ENCODE results near the gene PAF1. TPM values are rescaled to one million over a fixed set of nuclear protein-coding genes. Genes with fewer than 3 reads are reported as not detected.

PAF1 gene
- total and polyA plus RNA-seq, 2 of the 13 experiments (the other 11 are each of a cell fraction or from before 2014, with no cell fraction given) = 30.2 to 31.1 TPM

DNA sequence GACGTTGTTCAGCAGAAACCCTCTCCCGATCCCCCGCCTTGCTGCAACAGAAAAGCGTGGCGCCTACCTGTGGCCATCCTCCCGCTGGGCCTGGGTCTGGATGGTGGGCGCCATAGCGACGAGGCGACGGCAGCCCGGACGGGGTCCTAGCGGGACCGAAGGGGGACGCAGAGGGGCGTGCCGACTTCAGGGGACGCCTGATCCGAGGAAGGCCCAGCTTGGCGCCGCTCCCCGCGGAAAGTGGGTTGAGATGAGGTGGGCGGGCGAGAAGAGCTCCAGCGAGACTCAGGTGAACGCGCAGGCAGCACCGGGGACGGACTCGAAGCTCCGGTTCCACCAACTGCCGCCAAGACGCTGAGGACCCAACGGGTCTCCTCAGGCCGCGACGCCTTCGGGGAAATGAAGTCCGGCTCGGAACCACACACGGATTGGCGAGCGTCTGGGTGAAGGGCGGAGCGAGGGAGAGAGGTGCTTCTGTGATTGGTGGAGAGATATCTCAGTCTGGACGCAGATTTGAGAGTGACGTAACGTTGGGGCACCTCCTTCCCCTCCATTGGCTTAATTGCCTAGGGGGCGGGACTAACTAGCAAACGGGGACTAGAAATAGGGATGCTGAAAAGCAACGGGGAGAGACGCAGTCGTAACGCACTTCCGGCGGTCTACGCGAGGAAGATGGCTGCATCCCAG is at the start of gene PAF1, which contains the start of gene MED29 (continued):
- TF ChIP-seq, protein P1, sequence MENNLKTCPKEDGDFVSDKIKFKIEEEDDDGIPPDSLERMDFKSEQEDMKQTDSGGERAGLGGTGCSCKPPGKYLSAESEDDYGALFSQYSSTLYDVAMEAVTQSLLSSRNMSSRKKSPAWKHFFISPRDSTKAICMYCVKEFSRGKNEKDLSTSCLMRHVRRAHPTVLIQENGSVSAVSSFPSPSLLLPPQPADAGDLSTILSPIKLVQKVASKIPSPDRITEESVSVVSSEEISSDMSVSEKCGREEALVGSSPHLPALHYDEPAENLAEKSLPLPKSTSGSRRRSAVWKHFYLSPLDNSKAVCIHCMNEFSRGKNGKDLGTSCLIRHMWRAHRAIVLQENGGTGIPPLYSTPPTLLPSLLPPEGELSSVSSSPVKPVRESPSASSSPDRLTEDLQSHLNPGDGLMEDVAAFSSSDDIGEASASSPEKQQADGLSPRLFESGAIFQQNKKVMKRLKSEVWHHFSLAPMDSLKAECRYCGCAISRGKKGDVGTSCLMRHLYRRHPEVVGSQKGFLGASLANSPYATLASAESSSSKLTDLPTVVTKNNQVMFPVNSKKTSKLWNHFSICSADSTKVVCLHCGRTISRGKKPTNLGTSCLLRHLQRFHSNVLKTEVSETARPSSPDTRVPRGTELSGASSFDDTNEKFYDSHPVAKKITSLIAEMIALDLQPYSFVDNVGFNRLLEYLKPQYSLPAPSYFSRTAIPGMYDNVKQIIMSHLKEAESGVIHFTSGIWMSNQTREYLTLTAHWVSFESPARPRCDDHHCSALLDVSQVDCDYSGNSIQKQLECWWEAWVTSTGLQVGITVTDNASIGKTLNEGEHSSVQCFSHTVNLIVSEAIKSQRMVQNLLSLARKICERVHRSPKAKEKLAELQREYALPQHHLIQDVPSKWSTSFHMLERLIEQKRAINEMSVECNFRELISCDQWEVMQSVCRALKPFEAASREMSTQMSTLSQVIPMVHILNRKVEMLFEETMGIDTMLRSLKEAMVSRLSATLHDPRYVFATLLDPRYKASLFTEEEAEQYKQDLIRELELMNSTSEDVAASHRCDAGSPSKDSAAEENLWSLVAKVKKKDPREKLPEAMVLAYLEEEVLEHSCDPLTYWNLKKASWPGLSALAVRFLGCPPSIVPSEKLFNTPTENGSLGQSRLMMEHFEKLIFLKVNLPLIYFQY (CRISPR knock-in tag; IDR thresholded peaks at IDR 0.05; ENCODE audit: borderline replicate concordance) = peak; percentile 89
- TF ChIP-seq AKAP8 (CRISPR knock-in tag; IDR thresholded peaks at IDR 0.05) (peak; percentile 83; the same call in 1 of the 2 replicates), ZNF775 (CRISPR knock-in tag; IDR thresholded peaks at IDR 0.05; ENCODE audit: borderline replicate concordance) (no peak), ZFP90 (CRISPR knock-in tag; IDR thresholded peaks at IDR 0.05; ENCODE audit: borderline replicate concordance) (peak; percentile 37; the same call in 1 of the 2 replicates), ISX (CRISPR knock-in tag; conservative IDR thresholded peaks at IDR 0.05) (no peak), LCORL (IDR thresholded peaks at IDR 0.05) (no peak), LCORL (CRISPR knock-in tag; IDR thresholded peaks at IDR 0.05) (peak; percentile 69; the same call in 1 of the 2 replicates), MAZ (IDR thresholded peaks at IDR 0.05; ENCODE audit: borderline replicate concordance, low read depth, low read length) (no peak), MAZ (CRISPR knock-in tag; IDR thresholded peaks at IDR 0.05; ENCODE audit: low read depth) (peak; percentile 91), DPF2 (CRISPR knock-in tag; IDR thresholded peaks at IDR 0.05; ENCODE audit: borderline replicate concordance, low read depth) (no peak), ZNF124 (CRISPR knock-in tag; IDR thresholded peaks at IDR 0.05) (peak; percentile 66; the same call in 1 of the 2 replicates)
- TF ChIP-seq, protein P2, sequence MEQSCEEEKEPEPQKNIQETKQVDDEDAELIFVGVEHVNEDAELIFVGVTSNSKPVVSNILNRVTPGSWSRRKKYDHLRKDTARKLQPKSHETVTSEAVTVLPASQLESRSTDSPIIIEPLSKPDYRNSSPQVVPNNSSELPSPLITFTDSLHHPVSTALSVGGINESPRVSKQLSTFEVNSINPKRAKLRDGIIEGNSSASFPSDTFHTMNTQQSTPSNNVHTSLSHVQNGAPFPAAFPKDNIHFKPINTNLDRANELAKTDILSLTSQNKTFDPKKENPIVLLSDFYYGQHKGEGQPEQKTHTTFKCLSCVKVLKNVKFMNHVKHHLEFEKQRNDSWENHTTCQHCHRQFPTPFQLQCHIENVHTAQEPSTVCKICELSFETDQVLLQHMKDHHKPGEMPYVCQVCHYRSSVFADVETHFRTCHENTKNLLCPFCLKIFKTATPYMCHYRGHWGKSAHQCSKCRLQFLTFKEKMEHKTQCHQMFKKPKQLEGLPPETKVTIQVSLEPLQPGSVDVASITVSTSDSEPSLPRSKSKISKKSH (CRISPR knock-in tag; IDR thresholded peaks at IDR 0.05; ENCODE audit: borderline replicate concordance) = 0 out of 2 replicates have a peak, but pooled peaks have one; percentile 10
- TF ChIP-seq, protein P3, sequence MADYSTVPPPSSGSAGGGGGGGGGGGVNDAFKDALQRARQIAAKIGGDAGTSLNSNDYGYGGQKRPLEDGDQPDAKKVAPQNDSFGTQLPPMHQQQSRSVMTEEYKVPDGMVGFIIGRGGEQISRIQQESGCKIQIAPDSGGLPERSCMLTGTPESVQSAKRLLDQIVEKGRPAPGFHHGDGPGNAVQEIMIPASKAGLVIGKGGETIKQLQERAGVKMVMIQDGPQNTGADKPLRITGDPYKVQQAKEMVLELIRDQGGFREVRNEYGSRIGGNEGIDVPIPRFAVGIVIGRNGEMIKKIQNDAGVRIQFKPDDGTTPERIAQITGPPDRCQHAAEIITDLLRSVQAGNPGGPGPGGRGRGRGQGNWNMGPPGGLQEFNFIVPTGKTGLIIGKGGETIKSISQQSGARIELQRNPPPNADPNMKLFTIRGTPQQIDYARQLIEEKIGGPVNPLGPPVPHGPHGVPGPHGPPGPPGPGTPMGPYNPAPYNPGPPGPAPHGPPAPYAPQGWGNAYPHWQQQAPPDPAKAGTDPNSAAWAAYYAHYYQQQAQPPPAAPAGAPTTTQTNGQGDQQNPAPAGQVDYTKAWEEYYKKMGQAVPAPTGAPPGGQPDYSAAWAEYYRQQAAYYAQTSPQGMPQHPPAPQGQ (CRISPR knock-in tag; IDR thresholded peaks at IDR 0.05; ENCODE audit: borderline replicate concordance) = no peak
- TF ChIP-seq, protein P4, sequence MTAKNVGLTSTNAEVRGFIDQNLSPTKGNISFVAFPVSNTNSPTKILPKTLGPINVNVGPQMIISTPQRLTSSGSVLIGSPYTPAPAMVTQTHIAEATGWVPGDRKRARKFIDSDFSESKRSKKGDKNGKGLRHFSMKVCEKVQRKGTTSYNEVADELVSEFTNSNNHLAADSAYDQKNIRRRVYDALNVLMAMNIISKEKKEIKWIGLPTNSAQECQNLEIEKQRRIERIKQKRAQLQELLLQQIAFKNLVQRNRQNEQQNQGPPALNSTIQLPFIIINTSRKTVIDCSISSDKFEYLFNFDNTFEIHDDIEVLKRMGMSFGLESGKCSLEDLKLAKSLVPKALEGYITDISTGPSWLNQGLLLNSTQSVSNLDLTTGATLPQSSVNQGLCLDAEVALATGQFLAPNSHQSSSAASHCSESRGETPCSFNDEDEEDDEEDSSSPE (CRISPR knock-in tag; IDR thresholded peaks at IDR 0.05) = no peak; the same call in none of the 2 replicates

All from HepG2 (cell line).